HG03039 (cell line): ENCODE measurements around the gene XAF1.
"Not testable (repeated sequence)": the region's sequence is repeated elsewhere in the genome, so short reads cannot be mapped to it uniquely, and the experiment has no call there.

Experiments
- ATAC-seq: cut with Tn5 transposase; IDR thresholded peaks from one replicate; pipeline ENCODE4 v1.9.1; 2021; ENCODE audit warnings: mild to moderate bottlenecking, moderate library complexity; ENCODE audit not compliant: unreplicated experiment

The XAF1 gene

DNA sequence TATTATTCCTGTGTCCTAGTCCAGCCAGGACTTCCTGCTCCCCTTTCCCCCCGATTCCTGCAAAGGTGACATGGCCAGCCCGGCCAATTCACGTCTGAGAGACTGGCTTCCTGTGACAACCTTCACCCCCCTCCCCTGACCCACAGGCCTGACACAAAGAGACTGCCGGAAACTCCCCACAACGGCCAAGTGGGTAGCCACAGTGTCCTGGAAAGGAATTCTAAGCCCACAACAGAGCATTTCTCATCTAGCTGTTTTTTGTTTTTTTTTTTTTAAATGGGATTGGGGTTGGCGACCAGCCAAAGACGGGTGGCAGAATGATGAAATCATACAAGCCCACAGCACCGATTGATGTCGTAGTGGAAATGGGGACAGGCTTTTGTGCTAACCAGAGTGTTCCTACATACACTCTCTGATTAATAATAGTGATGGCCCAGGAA lies 2.8 kb upstream of the XAF1 start:
- ATAC-seq = no peak

DNA sequence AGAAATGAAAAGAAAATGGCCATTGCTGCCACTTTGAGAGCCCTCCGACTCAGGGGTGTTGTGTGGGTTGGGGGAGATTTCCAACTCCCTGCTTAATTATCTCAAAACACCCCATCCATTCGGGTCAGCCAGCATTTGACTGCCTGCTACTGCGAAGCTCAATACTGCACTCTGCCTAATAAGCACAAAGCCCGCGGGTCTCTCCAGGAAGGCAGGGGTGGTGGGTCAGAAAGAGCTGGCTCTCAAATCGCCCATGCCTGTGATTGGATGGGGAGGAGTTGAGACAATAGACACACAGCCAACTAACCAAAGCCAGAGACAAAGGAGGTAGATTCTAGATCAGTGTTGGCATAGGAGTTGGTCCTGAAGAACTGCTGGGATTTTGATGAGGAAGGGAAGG lies 2.3 kb upstream of the XAF1 start:
- no peak for ATAC-seq

- ATAC-seq = no peak
Measured at GRCh38 chr17:6755281-6755680, 565 bp upstream of the XAF1 start.

DNA sequence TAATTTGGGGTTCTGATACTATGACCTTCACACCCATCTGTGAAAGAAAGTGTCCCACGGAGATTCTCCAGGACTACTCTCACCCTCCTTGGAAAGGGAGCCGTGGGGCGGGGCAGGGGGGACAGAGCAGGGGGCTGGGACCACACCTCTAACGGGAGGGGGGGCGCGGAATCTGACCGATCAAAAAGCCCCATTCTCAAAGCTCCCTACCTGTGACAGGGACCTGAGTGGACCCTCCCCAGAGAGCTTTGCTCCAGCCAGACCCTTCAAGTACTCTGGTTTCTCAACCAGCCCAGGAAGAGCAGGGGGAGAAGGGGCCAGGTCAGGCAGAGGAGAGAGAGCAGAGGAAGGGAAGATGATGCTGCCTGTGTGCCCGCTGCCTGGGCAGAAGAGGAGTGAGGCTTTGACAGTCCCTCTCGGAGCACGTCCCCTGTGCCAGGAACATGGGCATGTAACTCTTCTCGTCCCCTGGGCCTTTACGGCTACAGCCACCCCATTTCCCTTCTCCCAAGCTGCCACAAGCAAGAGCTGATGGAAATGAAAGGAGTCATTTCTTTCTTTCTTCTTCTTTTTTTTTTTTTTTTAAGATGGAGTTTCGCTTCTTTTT lies 682 bp downstream of the XAF1 start:
- ATAC-seq = no peak

DNA sequence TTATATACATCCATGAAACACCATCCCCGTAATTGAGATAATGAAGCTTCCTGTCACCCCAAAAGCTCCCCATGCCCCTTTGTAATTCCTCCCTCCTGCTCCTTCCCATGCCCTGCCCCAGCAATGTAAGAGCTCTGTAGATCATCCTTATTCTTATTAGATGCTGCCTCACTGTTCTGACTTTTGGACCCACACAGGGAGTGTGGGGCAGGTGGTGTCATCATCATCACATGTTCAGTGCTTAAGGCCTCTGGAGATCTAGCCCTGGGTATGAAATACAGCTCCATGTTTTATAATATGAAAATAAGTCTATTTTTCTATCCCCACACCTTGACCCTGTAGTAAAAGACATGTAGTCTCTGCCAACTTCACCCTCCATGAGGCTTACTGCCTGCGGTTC lies 1.9 kb downstream of the XAF1 start:
- ATAC-seq = no peak

DNA sequence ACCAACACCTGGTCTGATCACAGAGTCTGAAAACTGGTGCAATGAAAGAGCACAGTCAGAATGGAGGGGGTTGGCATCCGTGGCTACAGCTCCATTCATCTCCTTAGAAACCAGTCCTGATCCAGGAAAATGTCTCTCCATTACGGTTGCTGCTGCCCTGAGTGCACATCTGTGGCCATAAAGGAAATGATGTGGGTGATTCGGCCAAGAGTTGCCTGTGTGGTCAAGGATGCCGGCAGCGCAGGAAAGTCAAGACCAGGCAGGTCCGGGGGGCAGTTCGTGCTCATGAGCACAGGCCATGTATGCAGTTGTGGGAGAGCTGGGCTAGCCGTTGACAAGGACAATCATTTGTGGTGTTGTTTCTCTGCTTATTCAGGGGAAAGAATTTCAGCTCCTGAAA lies 5.9 kb downstream of the XAF1 start:
- ATAC-seq = no peak

DNA sequence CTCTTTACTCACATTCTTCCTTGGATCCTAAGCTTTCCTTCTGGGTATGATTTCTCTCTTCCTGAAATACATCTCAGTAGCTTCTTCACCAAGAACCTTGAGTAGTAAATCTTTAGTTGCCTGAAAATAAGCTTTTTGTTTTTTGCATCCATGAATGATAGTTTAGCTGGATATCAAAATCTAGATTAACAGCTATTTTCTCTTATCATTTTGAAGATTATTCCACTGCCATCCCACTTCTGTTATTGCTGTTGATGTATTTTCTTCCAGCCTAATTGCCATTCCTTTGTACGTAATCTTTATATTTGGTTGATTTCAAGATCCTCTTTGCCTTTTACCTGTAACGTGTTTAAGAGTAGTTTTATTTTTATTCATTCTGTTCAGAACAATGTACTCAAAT lies 12.6 kb downstream of the XAF1 start:
- ATAC-seq = no peak

- no peak for ATAC-seq
Measured at GRCh38 chr17:6772016-6772415, 16.2 kb downstream of the XAF1 start.

DNA sequence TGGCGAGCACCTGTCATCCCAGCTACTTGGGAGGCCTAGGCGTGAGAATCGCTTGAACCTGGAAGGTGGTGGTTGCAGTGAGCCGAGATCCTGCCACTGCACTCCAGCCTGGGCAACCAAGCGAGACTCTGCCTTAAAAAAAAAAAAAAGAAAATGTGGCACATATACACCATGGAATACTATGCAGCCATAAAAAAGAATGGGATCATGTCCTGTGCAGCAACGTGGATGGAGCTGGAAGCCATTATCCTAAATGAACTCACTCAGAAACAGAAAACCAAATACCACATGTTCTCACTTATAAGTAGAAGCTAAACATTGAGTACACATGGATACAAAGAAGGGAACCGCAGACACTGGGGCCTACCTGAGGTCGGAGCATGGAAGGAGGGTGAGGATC lies 19.1 kb downstream of the XAF1 start:
- not testable (repeated sequence) for ATAC-seq

DNA sequence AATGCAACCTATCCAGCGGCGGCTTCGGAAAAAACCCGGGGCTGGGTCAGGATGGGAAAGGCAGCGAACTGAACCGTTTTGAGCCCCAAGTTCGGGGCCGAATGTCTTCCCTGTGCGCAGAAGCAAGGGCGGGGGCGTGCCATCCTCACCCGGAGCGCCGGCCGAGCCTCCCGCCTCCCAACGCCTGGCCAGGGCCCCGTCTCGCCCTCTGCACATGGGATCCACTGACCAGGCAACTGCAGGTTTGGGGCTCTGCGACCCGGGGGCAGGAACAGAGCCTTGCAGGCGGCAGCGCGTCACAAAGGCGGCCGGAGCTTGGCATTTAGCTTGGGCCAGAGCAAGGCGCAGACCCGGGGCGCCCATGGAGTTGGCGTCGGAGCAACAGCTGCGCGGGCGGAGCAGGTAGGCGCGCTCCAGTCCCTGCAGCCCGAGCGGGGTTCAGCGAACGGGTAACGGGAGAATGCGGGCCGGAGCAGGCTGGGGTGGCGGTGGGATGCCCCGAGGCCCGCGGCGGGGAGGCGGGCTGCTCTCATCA lies 20.1 kb downstream of the XAF1 start, which contains the start of gene FBXO39:
FBXO39 (plus strand) TSS at position 345 of the 535 bp plus-strand sequence. CDS start 3,654 bp downstream, outside the sequence.
- no peak for ATAC-seq

DNA sequence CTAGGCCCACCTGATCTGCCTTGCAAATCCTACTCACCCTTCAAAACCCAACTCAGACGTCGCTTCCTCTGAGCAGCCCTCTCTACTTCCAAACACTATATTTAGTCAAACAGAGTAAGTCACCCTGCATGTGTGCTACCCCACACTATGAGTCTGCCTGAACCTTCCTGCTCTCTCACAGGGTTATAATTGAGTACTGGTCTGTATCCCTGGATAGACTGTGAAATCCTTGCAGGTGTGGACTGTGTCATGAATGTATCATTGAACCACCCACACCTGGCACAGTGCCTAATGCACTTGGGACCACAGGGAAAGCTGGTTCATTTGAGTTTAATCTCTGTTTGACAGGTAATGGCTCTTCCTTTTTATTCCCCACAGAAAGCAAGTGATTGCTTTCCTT lies 23.6 kb downstream of the XAF1 start:
- no peak for ATAC-seq

GRCh38 chr17:6780001-6780400 lies 24.2 kb downstream of the XAF1 start:
- no peak for ATAC-seq

GRCh38 chr17:6780886-6781285 lies 25.0 kb downstream of the XAF1 start:
- ATAC-seq = no peak

GRCh38 chr17:6782244-6782643 lies 26.4 kb downstream of the XAF1 start:
- no peak for ATAC-seq

DNA sequence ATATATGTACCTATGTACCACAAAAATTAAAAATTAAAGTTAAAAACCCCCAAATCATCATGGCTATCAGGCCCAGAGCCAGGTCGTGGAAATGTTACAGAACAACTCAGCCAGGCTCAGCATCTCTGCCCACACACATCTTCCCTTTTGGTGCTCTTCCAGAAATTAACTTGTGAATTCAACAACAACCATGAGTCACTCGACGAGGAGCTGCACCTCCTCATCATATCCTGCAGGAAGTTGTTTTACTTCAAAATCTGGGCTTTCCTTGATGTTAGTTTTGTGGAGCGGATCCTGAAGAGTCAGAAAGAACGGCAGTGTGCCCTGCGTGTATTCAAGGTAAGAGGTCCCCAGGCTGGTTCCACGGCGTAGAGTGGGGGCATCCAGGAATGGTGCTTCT lies 30.8 kb downstream of the XAF1 start:
- no peak for ATAC-seq

DNA sequence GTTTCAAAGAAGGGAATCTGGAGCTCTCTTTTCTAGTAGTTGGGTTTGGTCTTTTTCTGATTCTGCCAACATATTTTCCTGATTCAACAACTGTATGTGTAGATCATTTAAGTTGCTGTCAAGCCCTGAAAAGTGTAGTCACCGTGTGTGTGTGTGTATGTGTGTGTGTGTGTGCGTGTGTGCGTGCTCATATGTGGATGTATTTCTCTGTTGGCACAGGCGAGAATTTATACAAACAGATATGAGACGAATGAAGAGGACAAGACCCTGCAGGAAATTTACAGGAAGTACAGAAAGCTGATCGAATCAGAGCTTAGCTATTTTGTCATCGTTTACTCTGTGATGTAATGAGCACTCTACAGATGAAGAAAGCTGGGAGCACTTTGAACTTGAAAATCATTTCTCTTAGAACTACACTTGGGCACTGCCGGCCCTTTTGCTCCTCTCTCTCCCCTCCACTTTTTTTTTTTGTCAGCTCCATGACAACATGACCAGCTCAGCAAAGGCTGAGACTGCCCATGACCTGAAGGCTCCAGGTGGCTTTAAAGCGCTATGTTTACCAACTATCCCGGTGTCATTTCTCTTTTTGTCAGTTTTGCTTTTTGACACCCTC lies 31.3 kb downstream of the XAF1 start:
- ATAC-seq = no peak

GRCh38 chr17:6789146-6789545 lies 33.3 kb downstream of the XAF1 start:
- ATAC-seq = no peak

GRCh38 chr17:6793748-6794493 lies 38.1 kb downstream of the XAF1 start:
- ATAC-seq = no peak

GRCh38 chr17:6796017-6796886 lies 40.4 kb downstream of the XAF1 start:
- ATAC-seq = no peak

- no peak for ATAC-seq
Measured at GRCh38 chr17:6796887-6797490, 41.1 kb downstream of the XAF1 start.
